ENCODE measurements around the gene OTUD6A.
"Not testable (repeated sequence)": the region's sequence is repeated elsewhere in the genome, so short reads cannot be mapped to it uniquely, and the experiment has no call there.

The OTUD6A gene

DNA sequence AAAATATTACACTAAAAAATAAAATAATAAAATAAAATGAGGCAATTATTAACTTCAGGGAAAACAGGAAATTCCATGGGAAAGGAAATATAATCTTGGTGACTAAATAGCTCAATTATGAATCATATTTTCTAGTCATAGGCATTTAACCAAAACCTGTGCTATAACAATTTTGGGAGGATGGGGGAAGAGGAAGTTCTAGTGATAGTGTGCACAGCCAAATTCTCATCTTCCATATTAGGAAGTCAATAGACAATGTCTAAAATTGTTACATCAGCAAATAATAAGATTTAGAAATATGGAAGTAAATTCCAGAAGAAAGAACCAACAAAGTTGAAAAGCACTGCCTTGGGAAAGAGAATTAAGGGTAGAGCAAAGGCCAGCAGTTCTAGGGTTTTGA is 15.3 kb upstream of the OTUD6A start:
- DNase-seq (ENCODE audit: low read depth): peak; percentile 58

DNA sequence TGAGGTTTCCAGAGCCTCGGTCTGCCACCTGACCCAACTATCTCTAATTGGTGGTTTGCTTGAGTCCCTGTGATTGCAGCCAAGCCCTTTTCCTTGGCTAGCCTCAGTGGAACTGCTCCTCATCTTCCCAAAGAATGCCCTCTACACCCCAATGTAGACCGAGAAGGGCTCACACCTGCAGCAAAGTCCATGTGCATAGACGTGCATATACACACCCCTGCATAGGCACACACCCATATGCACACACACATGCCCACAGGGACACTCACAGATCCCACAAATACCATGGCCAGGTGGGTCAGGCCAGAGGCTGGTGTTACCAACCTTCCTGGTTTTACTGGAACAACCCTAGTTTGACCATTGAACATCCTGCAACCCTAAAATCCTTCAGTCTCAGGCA is 12.9 kb upstream of the OTUD6A start:
- DNase-seq (ENCODE audit: low read depth): no peak

DNA sequence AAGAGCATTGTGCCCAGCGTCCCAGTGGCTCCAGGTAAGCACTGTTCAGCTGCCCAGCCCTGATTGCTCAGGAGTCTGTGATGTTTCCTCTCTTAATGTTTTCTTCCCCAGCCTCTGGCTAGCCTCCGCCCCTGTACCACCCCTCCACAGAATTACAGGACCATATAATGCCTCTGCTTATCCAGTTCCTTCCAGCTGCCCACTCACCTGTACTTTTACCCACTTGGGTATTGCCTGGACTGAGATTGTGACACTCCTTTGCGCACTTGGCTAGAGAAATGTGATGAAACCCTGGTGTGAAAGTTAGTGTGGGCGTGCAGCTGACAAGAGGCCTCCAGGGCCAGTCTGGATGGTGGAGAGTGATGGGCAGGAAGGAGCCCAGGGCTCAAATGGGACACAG is 12.3 kb upstream of the OTUD6A start, which contains the start of gene AWAT2:
Gene AWAT2, minus strand, starts transcription at position 14 of the 400 bp plus-strand sequence. Its CDS starts 6 bp downstream, at position 8.
- no peak for DNase-seq (ENCODE audit: low read depth)

DNA sequence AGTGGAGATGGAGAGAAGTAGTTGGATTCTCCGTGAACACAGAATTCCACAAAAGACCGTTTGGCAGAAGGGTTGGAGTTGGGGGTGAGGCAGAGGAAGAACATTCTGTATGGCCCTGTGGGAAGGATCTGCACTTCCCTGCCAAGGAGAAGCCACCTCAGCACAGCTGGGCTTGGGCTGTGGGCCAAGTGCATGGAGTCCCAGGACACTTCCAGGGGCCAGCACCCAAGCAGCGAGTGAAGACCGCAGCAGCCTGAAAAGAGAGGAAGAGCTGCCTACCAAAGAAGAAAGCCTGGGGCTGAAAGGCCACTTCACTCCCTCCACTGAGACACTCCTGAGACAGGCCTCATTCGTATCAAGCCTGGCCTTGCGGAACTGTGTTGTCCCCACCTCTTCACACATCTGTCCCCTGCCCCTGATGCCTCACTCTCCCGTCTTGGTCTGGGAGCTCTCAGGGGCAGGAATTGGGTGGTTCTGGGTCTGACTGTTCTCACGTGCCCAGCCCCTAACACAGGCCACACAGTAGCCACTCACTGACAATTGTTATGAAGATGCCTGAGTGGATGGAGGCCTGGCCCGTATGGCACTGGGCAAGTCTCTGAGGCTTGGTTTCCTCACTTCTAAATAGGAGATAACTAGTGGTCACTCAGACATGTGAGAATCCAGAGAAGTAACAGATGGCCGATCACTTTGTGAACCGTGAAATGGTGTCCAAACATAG is 9.2 kb upstream of the OTUD6A start:
- no peak for DNase-seq (ENCODE audit: low read depth)

DNA sequence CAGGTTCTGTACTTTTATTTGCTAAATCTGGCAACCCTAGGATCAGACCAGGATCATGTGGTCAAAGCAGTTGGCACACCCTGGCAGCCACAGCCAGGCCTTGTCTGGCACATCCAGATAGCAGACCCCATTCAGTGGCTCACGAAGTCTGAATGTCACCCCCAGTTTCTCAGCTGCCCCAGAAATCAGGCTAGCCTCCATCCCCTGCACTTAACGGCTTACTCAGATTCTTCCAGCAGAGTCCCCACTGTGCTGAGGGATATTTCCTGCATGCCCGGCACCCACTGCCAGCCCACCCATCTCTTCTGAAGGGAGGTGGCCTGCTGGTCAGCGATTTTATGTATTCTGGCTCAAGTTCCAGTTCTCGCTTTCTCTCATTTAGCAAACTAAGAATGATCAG is 7.9 kb upstream of the OTUD6A start:
- DNase-seq (ENCODE audit: low read depth): no peak

DNA sequence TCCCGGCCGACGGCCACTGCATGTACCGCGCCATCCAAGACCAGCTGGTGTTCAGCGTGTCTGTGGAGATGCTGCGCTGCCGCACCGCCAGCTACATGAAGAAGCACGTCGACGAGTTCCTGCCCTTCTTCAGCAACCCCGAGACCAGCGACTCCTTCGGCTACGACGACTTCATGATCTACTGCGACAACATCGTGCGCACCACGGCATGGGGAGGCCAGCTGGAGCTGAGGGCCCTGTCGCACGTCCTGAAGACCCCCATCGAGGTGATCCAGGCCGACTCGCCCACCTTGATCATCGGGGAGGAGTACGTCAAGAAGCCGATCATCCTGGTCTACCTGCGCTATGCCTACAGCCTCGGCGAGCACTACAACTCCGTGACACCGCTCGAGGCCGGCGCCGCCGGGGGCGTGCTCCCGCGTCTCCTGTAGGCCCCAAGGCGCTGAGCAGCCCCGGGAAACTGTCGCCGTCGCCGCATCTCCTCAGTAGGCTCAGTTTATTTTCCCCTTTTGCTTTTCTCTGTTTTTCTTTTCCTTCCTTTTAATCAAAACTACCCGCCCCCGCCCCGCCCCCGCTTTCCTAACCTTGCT is 799 bp downstream of the OTUD6A start:
- no peak for DNase-seq (ENCODE audit: low read depth)

DNA sequence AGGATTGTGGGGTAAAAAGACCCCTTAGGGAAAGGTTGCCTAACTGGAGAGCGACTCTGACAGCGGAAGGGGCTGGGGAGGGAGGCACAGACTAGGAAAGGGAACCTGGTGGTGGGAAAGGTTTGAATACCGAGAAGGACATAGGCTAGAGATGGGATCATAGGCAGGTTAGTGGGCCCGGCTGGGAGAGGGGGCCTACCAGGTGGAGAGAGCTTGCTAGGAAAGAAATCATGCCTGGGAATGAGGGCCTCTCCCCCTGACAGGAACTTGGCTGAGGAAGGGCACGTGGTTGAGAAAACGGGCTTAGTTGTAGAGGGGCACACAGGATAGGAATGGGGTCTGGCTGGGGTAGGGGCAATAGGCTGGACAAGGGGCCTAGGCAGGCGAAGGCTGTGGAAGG is 4.4 kb downstream of the OTUD6A start:
- DNase-seq (ENCODE audit: low read depth): no peak

DNA sequence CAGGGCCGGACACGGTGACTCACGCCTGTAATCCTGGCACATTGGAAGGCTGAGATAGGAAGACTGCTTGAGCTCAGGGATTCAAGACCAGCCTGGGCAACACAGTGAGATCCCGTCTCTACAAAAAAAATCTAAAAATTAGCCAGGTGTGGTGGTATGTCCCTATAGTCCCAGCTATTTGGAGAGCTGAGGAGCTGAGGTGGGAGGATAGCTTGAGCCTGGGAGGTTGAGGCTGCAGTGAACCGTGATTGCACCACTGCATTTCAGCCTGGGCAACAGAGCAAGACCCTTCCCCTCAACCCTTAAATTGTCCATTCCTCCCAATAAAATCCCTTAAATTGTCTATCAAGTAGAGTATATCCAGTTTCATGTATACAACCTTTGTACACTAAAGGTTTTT is 17.0 kb downstream of the OTUD6A start:
- no peak for DNase-seq (ENCODE audit: low read depth)

DNA sequence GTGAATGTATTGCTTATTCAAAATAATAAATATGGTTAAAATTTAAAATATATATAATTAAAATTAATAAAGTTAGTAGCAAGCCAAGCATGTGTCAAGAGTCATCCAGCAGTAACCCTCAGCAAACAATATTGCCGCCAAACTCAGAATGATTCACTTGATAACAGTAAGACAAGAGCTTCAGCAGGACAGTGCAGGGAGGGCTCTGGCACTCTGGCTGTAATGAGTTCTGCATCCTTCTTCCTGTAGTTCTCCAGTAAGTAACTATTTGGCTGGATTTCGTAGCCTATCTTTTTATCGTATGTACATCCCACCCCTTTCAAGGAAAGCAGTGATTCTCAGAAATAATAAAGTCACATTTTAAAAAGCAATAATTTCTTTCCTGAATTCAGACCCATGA is 17.6 kb downstream of the OTUD6A start:
- no peak for DNase-seq (ENCODE audit: low read depth)

DNA sequence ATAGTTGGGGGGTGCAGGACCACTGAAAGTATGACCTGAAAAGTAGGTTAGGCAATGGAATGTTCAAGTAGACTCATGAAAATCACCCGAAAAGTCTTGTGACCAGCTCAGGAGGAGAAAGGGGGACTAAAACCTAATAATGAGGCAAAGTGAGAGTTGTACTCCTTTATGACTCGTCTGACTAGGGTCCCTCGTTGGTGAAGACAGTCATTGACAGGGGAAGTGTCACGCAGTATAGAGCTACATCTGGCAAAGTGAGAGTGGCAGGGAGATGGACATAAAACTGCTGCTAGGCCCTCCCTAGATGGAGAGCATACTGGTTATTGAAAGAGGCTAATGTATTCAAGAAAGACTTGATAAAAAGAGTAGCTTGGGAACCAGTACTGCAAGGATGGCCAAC is 20.5 kb downstream of the OTUD6A start:
- no peak for DNase-seq (ENCODE audit: low read depth)

DNA sequence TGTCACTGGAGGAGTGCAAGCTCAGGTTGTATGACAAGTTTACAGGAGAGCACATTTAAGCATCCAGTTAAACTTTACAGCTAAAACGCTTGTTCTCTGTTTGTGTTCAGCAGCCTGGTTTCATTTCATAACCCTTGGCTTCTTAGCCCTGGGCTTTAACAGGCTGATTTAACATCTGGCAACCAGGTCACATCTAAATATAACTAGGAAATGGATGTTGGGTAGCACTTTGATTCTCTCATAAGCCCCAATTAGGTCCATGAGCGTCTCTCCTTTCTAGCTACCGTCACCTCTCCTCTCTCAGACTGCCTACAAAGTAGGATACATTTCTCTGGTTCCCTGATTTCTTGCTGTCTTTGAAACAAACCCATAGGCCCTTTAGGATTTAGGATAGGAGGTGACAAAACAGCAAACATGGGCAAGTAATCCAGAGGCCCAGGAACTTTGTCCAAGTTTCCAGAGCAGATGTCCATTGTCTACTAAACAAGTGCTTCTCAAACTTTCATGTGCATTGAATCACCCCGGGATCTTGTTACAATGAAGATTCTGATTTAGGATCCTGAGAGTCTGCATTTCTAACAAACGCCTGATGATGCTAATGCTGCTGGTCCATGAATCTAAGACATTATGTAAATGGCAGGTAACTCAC is 22.5 kb downstream of the OTUD6A start:
- DNase-seq (ENCODE audit: low read depth): no peak

DNA sequence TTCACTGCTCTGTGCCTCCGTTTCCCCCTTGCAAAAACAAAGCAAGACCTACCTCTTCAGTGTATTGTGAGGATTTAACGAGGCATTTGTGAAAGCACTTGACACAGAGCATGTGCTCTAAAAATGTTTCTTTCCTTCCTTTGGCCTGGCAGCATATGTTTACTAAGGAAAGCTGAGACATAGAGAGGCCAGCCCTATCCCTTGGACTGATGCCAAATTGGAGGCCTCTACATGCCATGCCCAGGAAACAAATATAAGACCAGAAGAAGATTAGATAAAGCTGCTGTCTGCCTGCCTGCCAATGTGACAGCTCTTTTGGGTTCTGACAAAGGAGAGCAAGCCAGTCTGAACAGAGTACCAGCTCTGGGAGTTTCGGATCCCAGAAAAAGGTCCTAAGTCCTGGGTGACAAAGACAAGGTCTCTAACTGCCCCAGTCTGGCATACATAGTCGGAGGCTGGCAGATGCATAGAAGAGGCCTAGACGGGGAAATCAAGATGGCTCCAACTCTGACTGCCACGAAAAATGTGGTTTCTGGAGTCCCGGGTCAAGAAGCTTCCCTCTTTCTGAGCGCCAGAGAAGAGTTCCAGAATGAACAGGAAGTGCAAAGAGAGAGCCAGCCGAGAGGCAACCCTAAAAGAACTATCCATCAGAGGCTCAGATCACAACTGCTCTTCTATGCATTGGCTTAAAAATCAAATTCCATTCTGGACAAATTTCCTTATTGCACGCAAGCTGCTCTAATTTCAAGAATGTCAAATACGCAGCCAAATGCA is 25.8 kb downstream of the OTUD6A start:
- peak; percentile 58 for DNase-seq (ENCODE audit: low read depth)

DNA sequence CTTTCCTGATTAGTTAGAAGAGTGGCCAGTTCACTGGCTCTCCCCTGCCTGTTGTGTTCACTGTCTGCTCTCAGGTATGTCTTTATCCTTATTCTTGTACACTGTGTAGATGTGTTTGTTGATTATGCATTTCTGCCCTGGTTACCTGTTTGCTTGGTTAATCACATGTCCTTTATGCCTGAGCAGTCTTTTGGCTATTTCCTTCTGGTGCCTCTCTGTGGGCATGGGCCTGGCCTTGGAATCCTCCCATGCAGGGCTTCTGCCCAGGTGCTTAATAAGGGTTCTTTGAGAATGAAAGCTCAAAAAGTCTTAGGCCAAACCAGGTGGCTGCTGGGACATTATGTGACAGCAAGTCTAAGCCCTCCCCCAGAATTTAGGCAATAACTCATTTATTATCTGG is 26.5 kb downstream of the OTUD6A start:
- no peak for DNase-seq (ENCODE audit: low read depth)

DNA sequence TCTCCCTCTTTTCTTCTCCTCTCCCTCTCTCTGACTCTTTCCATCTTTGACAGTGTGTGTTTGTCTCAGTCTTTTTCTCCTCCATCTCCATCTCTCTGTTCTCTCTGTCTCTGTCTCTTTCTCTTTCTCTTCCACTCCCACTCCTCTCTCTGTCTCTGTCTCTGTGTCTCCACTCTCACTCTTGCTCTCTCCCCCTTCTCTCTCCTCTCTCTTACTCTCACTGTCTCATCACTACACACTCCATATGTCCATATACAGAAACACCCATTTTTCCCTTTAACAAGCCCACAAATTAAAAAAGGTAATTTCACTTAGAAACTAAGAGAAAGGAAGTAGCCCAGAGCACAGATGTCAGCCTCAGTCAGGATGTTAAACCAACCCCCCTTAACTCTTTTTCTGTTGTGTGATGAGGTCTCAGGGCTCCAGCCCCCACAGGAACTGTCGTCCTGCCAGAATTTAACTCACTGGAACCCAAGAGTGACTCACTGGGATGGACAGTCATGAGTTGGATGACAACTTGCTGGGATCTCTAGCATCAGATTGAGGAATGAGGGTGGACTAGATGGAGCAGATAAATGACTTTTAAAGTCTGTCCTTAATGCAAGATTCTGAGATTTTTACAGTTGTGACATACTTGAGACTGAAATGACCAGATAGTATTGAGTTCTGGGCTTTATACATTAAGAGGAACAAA is 27.5 kb downstream of the OTUD6A start:
- DNase-seq (ENCODE audit: low read depth): peak; percentile 87

DNA sequence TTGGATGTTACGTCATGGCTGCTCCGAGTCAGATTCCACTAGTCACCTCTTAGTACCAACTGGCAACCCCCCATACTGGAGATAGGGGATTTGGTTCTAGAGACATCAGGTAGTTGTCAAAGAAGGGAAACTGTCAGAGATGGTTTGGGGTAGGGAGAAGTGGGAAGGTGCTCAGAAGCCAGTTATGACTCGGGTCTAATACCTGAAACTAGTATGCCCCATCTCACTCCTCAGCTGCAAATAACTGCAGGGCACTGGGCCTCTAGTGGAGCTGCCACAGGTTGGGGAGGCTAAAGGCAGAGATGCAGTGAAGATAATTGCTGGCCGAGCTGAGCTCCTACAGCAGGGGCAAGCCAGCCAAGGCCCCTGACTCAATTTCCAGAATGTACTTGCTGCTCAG is 30.0 kb downstream of the OTUD6A start:
- no peak for DNase-seq (ENCODE audit: low read depth)

DNA sequence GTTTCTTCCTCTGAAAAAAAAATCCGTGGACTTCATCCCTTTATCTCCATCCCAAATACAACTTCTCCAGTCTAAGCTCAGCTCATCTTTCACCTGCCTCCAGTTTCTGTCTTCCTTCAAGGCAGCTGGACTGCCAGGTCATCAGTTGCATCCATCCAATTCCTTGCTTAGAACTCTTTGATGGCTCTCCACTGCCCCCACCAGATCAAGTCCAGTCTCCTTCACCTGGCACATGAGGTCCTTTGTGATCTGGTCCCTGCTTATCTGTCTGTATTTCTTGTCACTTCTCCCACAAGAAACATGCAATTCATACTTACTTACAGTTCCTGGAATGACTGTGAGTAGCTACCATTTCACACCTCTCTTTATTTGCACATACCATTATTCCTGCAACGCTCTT is 33.8 kb downstream of the OTUD6A start:
- peak; percentile 26 for DNase-seq (ENCODE audit: low read depth)

DNA sequence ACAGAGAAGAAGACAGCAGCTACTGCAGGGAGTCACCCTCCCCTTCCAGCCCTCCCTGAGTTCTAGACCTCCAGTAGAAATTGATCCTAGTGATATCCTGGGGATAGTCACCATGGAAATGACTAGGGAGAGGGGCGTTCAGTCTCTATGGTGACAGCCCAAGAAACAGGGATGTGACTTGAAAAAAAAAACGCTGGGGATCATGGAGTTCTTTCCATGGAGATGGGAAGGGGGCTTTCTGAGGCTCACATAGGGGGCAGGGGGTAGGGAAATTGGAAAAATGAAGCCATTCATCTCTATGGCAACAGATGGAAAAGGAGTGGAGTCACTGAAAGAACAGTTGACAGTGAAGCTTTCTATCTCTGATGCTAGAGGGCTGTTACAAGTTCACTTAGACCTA is 43.0 kb downstream of the OTUD6A start:
- DNase-seq (ENCODE audit: low read depth): no peak

DNA sequence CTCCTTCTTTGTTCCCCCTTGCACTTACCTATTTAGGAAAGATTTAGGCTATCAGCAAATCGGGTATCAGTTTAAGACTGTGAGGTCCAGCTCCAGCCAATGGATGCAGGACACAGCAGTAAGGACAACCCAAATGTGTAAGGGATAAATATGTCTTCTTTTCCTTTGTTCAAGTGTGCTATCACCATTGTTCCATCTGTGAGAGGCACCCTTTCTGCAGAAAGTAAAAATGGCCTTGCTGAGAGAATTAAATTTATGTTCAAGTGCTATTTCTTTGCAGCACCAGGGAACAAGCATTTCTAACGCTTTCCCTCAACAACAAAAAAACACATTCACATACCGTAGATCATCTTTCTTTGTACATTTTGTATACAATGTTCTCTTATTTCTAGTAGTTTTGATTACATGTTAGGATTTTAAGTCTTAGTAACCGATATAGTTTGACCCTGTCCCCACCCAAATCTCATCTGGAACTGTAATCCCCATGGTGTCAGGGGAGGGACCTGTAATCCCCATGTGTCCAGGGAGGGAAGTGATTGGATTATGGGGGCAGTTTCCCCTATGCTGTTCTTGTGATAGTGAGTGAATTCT is 49.3 kb downstream of the OTUD6A start:
- DNase-seq (ENCODE audit: low read depth): not testable (repeated sequence)

All from EH (cell line).